K562 (cell line): ENCODE data around the gene MAML3. TPM values are rescaled to one million over a fixed set of nuclear protein-coding genes. Genes with fewer than 3 reads are reported as not detected.

Experiments
- ATAC-seq: fragments of 200-7000 bp; cut with Tn5 transposase; 3 replicates; pipeline ENCODE4 v1.9.1; 2020; ENCODE audit warnings: moderate library complexity
- BruUV-seq: library from RNA; stranded (reverse); fragments of 400-500 nt; replicated peaks from 2 replicates; lab custom pipeline; 2021; lab: Mats Ljungman, UMichigan
- CTCF ChIA-PET: fragments of 300-600 bp; formaldehyde crosslinking; extraction: SDS; loops from one replicate; lab custom pipeline; 2021; ENCODE audit warnings: low intra/inter-chr PET ratio; lab: Yijun Ruan, JAX
- POLR2A ChIA-PET: fragments of 300-600, 350-650 bp; sonication (Branson Sonifier 250); formaldehyde crosslinking; extraction: SDS; loops from one replicate; lab custom pipeline; 2021; ENCODE audit warnings: antibody characterized with exemption, inconsistent platforms; lab: Yijun Ruan, JAX
- DNase-seq, 4 experiments: peaks; one replicate each; pipeline versions ENCODE4 v3.0.0 to v3.0.0-alpha.2; 2011 to 2018; ENCODE audit warnings: low spot score in 3 of 4, mixed read lengths in 3 of 4; ENCODE audit errors: extremely low read depth in 1 of 4
- FAIRE-seq: peaks from 2 replicates; lab custom pipeline; 2011; peaks lifted over from hg19 to GRCh38; lab: Jason Lieb, UNC
- H2AFZ ChIP-seq: 2 replicates; pipeline ENCODE4 v1.6.0; 2011; ENCODE audit warnings: low read depth, low read length, control low read depth, inconsistent platforms
- H3K27ac ChIP-seq: fragments of 200-600 bp; 3 replicates; pipeline ENCODE4 v1.8.0; 2011; ENCODE audit warnings: low read depth, mild to moderate bottlenecking, control low read depth, inconsistent platforms, low read length, moderate library complexity, mixed read lengths; ENCODE audit errors: extremely low read depth
- H3K27me3 ChIP-seq, 2 experiments: fragments of 300-600 bp in 1 of 2; 2 replicates in 1 of 2; 3 replicates in 1 of 2; pipeline versions ENCODE4 v1.6.0 to v1.8.0; 2011; ENCODE audit warnings: inconsistent platforms in 2 of 2, low read length in 2 of 2, mild to moderate bottlenecking in 1 of 2, mixed read lengths in 1 of 2, moderate library complexity in 1 of 2; ENCODE audit not compliant: control insufficient read depth in 2 of 2, insufficient read depth in 2 of 2
- H3K36me3 ChIP-seq: fragments of 300-600 bp; 3 replicates; pipeline ENCODE4 v1.8.0; 2011; ENCODE audit warnings: mild to moderate bottlenecking, low read length, inconsistent platforms; ENCODE audit not compliant: control insufficient read depth, insufficient read depth
- H3K4me1 ChIP-seq, 2 experiments: fragments of 200-600 bp in 1 of 2; replicated peaks in 1 of 2; 2 replicates in 1 of 2; 3 replicates in 1 of 2; pipeline versions ENCODE4 v1.5.1 to v1.8.0; 2011; ENCODE audit warnings: inconsistent platforms in 2 of 2, low read length in 2 of 2, mild to moderate bottlenecking in 1 of 2, mixed read lengths in 1 of 2, moderate library complexity in 1 of 2; ENCODE audit not compliant: control insufficient read depth in 2 of 2, insufficient read depth in 2 of 2
- H3K4me2 ChIP-seq: 2 replicates; pipeline ENCODE4 v1.6.1; 2011; ENCODE audit warnings: low read length, control low read depth, inconsistent platforms, mixed read lengths; ENCODE audit not compliant: insufficient read depth
- H3K4me3 ChIP-seq: fragments of 200-600 bp; sonication (generic), shearing (Covaris generic); 2 replicates; pipeline ENCODE4 v1.5.1; 2016; ENCODE audit warnings: control low read depth, inconsistent platforms
- H3K79me2 ChIP-seq: fragments of 200-600 bp; 3 replicates; pipeline ENCODE4 v1.8.0; 2011; ENCODE audit warnings: low read length, inconsistent platforms; ENCODE audit not compliant: control insufficient read depth, insufficient read depth
- H3K9ac ChIP-seq, 2 experiments: 2 replicates each; pipeline versions ENCODE4 v1.6.0 to v1.6.1; 2011; ENCODE audit warnings: low read depth in 2 of 2, low read length in 2 of 2, control low read depth in 1 of 2, inconsistent platforms in 1 of 2, mild to moderate bottlenecking in 1 of 2, mixed read lengths in 1 of 2; ENCODE audit not compliant: insufficient read depth in 1 of 2
- H3K9me1 ChIP-seq: one replicate; pipeline ENCODE4 v1.6.0; 2011; ENCODE audit warnings: inconsistent platforms, mild to moderate bottlenecking, low read length, moderate library complexity; ENCODE audit not compliant: control insufficient read depth, insufficient read depth
- H3K9me3 ChIP-seq: replicated peaks from 2 replicates; pipeline ENCODE4 v1.5.1; 2011; ENCODE audit warnings: low read depth, low read length, inconsistent platforms; ENCODE audit not compliant: control insufficient read depth, insufficient read depth
- H4K20me1 ChIP-seq: replicated peaks from 2 replicates; pipeline ENCODE4 v1.6.1; 2011; ENCODE audit warnings: low read length, inconsistent platforms, mixed read lengths; ENCODE audit not compliant: control insufficient read depth, insufficient read depth
- BCL6 ChIP-seq: fragments of 250-450 bp; sonication (Bioruptor Pico); IDR thresholded peaks from 2 replicates; pipeline ENCODE4 v1.4.0; 2020
- FUS ChIP-seq: fragments of 200-400 bp; formaldehyde crosslinking; optimal IDR thresholded peaks from 2 replicates; pipeline ENCODE3; 2017; ENCODE audit warnings: low read depth, low read length
- HCFC1 ChIP-seq: IDR thresholded peaks from 2 replicates; pipeline ENCODE4 v1.6.1; 2012; ENCODE audit warnings: low read depth, low read length, improper control_type of control experiment
- IRF2 ChIP-seq: sonication (generic); formaldehyde crosslinking; IDR thresholded peaks from 2 replicates; pipeline ENCODE4 v1.8.1; 2022; ENCODE audit warnings: mild to moderate bottlenecking, missing genetic modification reagents
- JUNB ChIP-seq: fragments of 450-650 bp; formaldehyde crosslinking; conservative IDR thresholded peaks from 2 replicates; pipeline ENCODE4 v1.4.0; 2020; ENCODE audit warnings: mild to moderate bottlenecking
- L3MBTL2 ChIP-seq: fragments of 450-650 bp; IDR thresholded peaks from 2 replicates; pipeline ENCODE4 v1.6.1; 2016; ENCODE audit warnings: mild to moderate bottlenecking, moderate library complexity
- MAFK ChIP-seq: IDR thresholded peaks from 2 replicates; pipeline ENCODE4 v1.6.1; 2011; ENCODE audit warnings: low read length, improper control_type of control experiment
- MED1 ChIP-seq: sonication (generic); formaldehyde crosslinking; IDR thresholded peaks from 2 replicates; pipeline ENCODE4 v1.8.1; 2023; ENCODE audit warnings: missing genetic modification reagents, borderline replicate concordance
- MYC ChIP-seq, 2 experiments: fragments of 250-450 bp in 1 of 2; sonication (Bioruptor Pico) in 1 of 2; IDR thresholded peaks; 2 replicates each; pipeline versions ENCODE4 v1.5.1 to v1.6.1; 2012 to 2021; ENCODE audit warnings: low read depth in 2 of 2, borderline replicate concordance in 1 of 2, improper control_type of control experiment in 1 of 2, low read length in 1 of 2, mild to moderate bottlenecking in 1 of 2, moderate library complexity in 1 of 2
- NONO ChIP-seq, 2 experiments: fragments of 200-400 bp in 1 of 2; fragments of 450-650 bp in 1 of 2; formaldehyde crosslinking in 1 of 2; IDR thresholded peaks; 2 replicates each; pipeline ENCODE4 v1.6.1; 2017; ENCODE audit warnings: low read depth in 2 of 2, mild to moderate bottlenecking in 2 of 2, moderate library complexity in 2 of 2, low read length in 1 of 2
- TCFL5 ChIP-seq: fragments of 250-450 bp; sonication (Bioruptor Pico); conservative IDR thresholded peaks from 2 replicates; pipeline ENCODE4 v1.6.1; 2021; ENCODE audit warnings: mild to moderate bottlenecking, moderate library complexity, matching md5 sums
- WHSC1 ChIP-seq: IDR thresholded peaks from one replicate; pipeline ENCODE4 v1.6.1; 2012; ENCODE audit warnings: low read length, control low read depth, inconsistent platforms
- YBX1 ChIP-seq: fragments of 450-650 bp; IDR thresholded peaks from 2 replicates; pipeline ENCODE4 v1.7.1; 2016; ENCODE audit warnings: mild to moderate bottlenecking
- ZNF124 ChIP-seq: sonication (generic); formaldehyde crosslinking; IDR thresholded peaks from 2 replicates; pipeline ENCODE4 v1.8.1; 2022; ENCODE audit warnings: missing genetic modification reagents
- ZZZ3 ChIP-seq: fragments of 450-650 bp; IDR thresholded peaks from 2 replicates; pipeline ENCODE4 v1.6.1; 2016; ENCODE audit warnings: antibody characterized with exemption, mild to moderate bottlenecking, moderate library complexity
- WGBS: fragments of 100-300 bp; shearing (Covaris generic); methylation state at CpG from one replicate; pipeline ENCODE4 v1.1.6; 2016; ENCODE audit warnings: low coverage, mixed read lengths; ENCODE audit not compliant: insufficient coverage; ENCODE audit errors: missing lambda C conversion rate; 5-methylcytosine and 5-hydroxymethylcytosine counted together
- in situ Hi-C: fragments of 300-500 bp; cut with MboI; formaldehyde crosslinking; loops from 4 replicates; pipeline ENCODE4 v1.15.0; 2018; ENCODE audit warnings: inconsistent platforms, mixed read lengths
- intact Hi-C: fragments of 100-400 bp; cut with micrococcal nuclease; formaldehyde crosslinking; loops from 2 replicates; pipeline ENCODE4 v1.14.2; 2022
- polyA plus RNA-seq, 8 experiments: library from polyadenylated mRNA; depleted of rRNA in 4 of 8; stranded (reverse) in 5 of 8; unstranded in 3 of 8; fragments of >200 nt; fragmentation: Nextera tagmentation in 2 of 8; fragmentation: Illumina TruSeq in 1 of 8; extraction: Ambion mirVana in 2 of 8; extraction: Trizol in 1 of 8; gene quantifications; 2 replicates each; pipeline versions ENCODE4 v1.2.1 to v1.2.3, GENCODE V29; 2011 to 2014; ENCODE audit warnings: inconsistent platforms in 1 of 8, missing spikeins in 1 of 8
- total RNA-seq, 7 experiments: library from RNA; depleted of rRNA in 6 of 7; stranded (reverse); fragments of >200 nt in 6 of 7; fragmentation: Illumina TruSeq in 2 of 7; extraction: Trizol in 2 of 7; gene quantifications; 2 replicates each; pipeline versions ENCODE4 v1.2.1 to v1.2.3, GENCODE V29; 2011 to 2021; ENCODE audit warnings: low replicate concordance in 1 of 7
- TF ChIP-seq, protein P1 (sequence below), 2 experiments: fragments of 150-350 bp in 1 of 2; IDR thresholded peaks; 2 replicates each; pipeline ENCODE4 v1.6.1; 2012 to 2016; ENCODE audit warnings: low read depth in 2 of 2, low read length in 2 of 2, mild to moderate bottlenecking in 1 of 2, moderate library complexity in 1 of 2
- TF ChIP-seq, protein P2 (sequence below): fragments of 450-650 bp; conservative IDR thresholded peaks from 2 replicates; pipeline ENCODE4 v1.6.1; 2016; ENCODE audit warnings: missing genetic modification characterization, low read depth, mild to moderate bottlenecking, control low read depth, missing compliant biosample characterization

MAML3 gene
- total and polyA plus RNA-seq, 9 of the 15 experiments (the other 6 are each of a cell fraction or from before 2014, with no cell fraction given): 0.01 to 0.55 (median 0.25) TPM

DNA sequence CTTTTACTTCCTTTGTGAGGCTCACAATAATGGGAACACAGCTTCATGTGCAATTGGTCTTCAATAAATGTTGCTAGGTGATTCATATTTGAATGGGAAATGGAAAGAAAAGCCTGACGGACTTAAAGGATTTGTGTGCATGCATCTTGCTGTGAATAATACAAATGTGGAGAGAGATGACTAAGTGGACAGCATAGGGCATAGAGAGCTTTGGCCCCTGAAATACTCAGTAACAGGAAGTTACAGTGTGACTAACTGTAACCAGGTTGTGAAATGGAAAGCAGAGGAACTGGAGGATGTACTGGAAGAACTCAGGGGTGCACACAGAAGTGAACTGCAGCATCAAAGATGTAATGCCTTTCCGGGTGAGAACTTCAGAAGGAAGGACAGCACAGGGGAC lies 281.7 kb downstream of the MAML3 start:
- TF ChIP-seq JUNB (CRISPR knock-in tag): no peak
- TF ChIP-seq MAFK: no peak
- no peak for TF ChIP-seq TCFL5 (CRISPR knock-in tag)
- TF ChIP-seq, protein P1, sequence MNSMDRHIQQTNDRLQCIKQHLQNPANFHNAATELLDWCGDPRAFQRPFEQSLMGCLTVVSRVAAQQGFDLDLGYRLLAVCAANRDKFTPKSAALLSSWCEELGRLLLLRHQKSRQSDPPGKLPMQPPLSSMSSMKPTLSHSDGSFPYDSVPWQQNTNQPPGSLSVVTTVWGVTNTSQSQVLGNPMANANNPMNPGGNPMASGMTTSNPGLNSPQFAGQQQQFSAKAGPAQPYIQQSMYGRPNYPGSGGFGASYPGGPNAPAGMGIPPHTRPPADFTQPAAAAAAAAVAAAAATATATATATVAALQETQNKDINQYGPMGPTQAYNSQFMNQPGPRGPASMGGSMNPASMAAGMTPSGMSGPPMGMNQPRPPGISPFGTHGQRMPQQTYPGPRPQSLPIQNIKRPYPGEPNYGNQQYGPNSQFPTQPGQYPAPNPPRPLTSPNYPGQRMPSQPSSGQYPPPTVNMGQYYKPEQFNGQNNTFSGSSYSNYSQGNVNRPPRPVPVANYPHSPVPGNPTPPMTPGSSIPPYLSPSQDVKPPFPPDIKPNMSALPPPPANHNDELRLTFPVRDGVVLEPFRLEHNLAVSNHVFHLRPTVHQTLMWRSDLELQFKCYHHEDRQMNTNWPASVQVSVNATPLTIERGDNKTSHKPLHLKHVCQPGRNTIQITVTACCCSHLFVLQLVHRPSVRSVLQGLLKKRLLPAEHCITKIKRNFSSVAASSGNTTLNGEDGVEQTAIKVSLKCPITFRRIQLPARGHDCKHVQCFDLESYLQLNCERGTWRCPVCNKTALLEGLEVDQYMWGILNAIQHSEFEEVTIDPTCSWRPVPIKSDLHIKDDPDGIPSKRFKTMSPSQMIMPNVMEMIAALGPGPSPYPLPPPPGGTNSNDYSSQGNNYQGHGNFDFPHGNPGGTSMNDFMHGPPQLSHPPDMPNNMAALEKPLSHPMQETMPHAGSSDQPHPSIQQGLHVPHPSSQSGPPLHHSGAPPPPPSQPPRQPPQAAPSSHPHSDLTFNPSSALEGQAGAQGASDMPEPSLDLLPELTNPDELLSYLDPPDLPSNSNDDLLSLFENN (IDR thresholded peaks at IDR 0.05; ENCODE audit: low read depth in 2 of 2, low read length in 2 of 2): no peak
- no peak for TF ChIP-seq BCL6 (CRISPR knock-in tag)
- TF ChIP-seq FUS: no peak
- no peak for TF ChIP-seq ZNF124 (CRISPR knock-in tag)
- no peak for TF ChIP-seq WHSC1
- TF ChIP-seq MYC (IDR thresholded peaks at IDR 0.05; ENCODE audit: low read depth, low read length): no peak
- TF ChIP-seq MYC (CRISPR knock-in tag; IDR thresholded peaks at IDR 0.05; ENCODE audit: borderline replicate concordance, low read depth): no peak
- TF ChIP-seq HCFC1: no peak
- no peak for TF ChIP-seq ZZZ3
- no peak for TF ChIP-seq IRF2 (CRISPR knock-in tag)
- no peak for TF ChIP-seq L3MBTL2
- TF ChIP-seq YBX1: no peak
- TF ChIP-seq NONO (IDR thresholded peaks at IDR 0.05; ENCODE audit: low read depth in 2 of 2, low read length in 1 of 2): no peak
- TF ChIP-seq, protein P2, sequence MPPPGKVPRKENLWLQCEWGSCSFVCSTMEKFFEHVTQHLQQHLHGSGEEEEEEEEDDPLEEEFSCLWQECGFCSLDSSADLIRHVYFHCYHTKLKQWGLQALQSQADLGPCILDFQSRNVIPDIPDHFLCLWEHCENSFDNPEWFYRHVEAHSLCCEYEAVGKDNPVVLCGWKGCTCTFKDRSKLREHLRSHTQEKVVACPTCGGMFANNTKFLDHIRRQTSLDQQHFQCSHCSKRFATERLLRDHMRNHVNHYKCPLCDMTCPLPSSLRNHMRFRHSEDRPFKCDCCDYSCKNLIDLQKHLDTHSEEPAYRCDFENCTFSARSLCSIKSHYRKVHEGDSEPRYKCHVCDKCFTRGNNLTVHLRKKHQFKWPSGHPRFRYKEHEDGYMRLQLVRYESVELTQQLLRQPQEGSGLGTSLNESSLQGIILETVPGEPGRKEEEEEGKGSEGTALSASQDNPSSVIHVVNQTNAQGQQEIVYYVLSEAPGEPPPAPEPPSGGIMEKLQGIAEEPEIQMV (tag): no peak
- no peak for TF ChIP-seq MED1 (CRISPR knock-in tag)
- DNase-seq (no peak), ATAC-seq (no peak), FAIRE-seq (no peak)
- WGBS: 3% methylated on average over 2 of the region's 2 CpGs
- in situ Hi-C loops (no loop called here), intact Hi-C loops (no loop called here)
- no peak overlapping the region for H2AFZ ChIP-seq
- peaks cover 2 to 16% of the 10 kb centered on the region in 2 experiments; a peak in 2 of 5 replicates for H3K27me3 ChIP-seq
- H3K4me1 ChIP-seq: no peaks in the 10 kb centered on the region
- no peaks in the 10 kb centered on the region for H3K9me1 ChIP-seq
- H3K9ac ChIP-seq: no peak overlapping the region
- H4K20me1 ChIP-seq: no peaks in the 10 kb centered on the region
- H3K4me2 ChIP-seq: no peak overlapping the region
- ChIA-PET CTCF (no interaction called here), POLR2A (no interaction called here)
- H3K36me3 ChIP-seq: no peaks in the 10 kb centered on the region
- H3K9me3 ChIP-seq: no peaks in the 10 kb centered on the region
- no peak overlapping the region for H3K4me3 ChIP-seq
- BruUV-seq: no TSS peak
- H3K79me2 ChIP-seq: no peaks in the 10 kb centered on the region
- no peak overlapping the region for H3K27ac ChIP-seq
